SK-N-MC (cell line): ENCODE measurements around the gene NUTM2G.
"Not testable (repeated sequence)": the region's sequence is repeated elsewhere in the genome, so short reads cannot be mapped to it uniquely, and the experiment has no call there.

Experiments used
- EZH2 ChIP-seq: fragments of 200-600 bp; sonication (generic); IDR thresholded peaks from one replicate; pipeline ENCODE4 v1.6.1; 2017; ENCODE audit warnings: antibody characterized with exemption
- FOXP2 ChIP-seq: optimal IDR thresholded peaks from 2 replicates; pipeline ENCODE3; 2011; ENCODE audit warnings: mild to moderate bottlenecking, moderate library complexity; ENCODE audit not compliant: insufficient read depth; ENCODE audit errors: extremely low read length, control extremely low read depth
- POLR2AphosphoS5 ChIP-seq: IDR thresholded peaks from 2 replicates; pipeline ENCODE4 v1.6.1; 2012; ENCODE audit warnings: mild to moderate bottlenecking, low read depth, low read length, borderline replicate concordance

DNA sequence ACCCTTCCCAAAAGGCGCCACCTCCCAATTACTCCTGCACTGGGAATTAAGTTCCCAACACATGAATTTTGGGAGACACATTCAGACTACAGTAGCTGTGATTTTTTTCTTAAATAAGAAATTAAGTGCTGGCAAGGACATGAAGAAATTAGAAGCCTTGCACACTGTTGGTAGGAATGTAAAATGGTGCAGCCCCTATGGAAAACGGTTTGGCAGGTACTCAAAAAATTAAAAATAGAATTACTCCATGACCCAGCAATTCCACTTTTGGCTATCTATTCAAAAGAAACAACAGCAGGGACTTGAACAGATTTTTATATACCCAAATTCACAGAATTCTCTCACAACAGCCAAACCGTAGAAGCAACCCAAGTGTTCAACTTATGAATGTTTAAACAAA lies 55.5 kb downstream of the NUTM2G start:
- not testable (repeated sequence) for TF ChIP-seq POLR2AphosphoS5, EZH2, FOXP2
